HG03558 (cell line): ENCODE results near the gene PRCD.

Experiments used
- ATAC-seq: cut with Tn5 transposase; IDR thresholded peaks from one replicate; pipeline ENCODE4 v1.9.1; 2021; ENCODE audit warnings: moderate number of reproducible peaks; ENCODE audit not compliant: unreplicated experiment; ENCODE audit errors: extremely low read depth

PRCD gene

GRCh38 chr17:76566613-76566943 lies 26.7 kb downstream of the PRCD start:
- no peak for ATAC-seq

- ATAC-seq: no peak
Measured at GRCh38 chr17:76566988-76567431, 27.2 kb downstream of the PRCD start.

GRCh38 chr17:76567634-76568432 lies 28.0 kb downstream of the PRCD start:
- no peak for ATAC-seq

GRCh38 chr17:76568811-76569221 lies 29.0 kb downstream of the PRCD start:
- ATAC-seq: no peak

- no peak for ATAC-seq
Measured at GRCh38 chr17:76569607-76570279, 29.9 kb downstream of the PRCD start.

GRCh38 chr17:76570457-76570856 lies 30.6 kb downstream of the PRCD start:
- no peak for ATAC-seq

GRCh38 chr17:76570877-76571471 lies 31.1 kb downstream of the PRCD start:
- no peak for ATAC-seq

GRCh38 chr17:76572201-76572910 lies 32.5 kb downstream of the PRCD start:
- no peak for ATAC-seq

GRCh38 chr17:76573096-76573495 lies 33.3 kb downstream of the PRCD start:
- no peak for ATAC-seq

- no peak for ATAC-seq
Measured at GRCh38 chr17:76574166-76574565, 34.3 kb downstream of the PRCD start.

- no peak for ATAC-seq
Measured at GRCh38 chr17:76575570-76575969, 35.7 kb downstream of the PRCD start.

GRCh38 chr17:76576189-76576588 lies 36.3 kb downstream of the PRCD start:
- no peak for ATAC-seq

GRCh38 chr17:76577876-76578275 lies 38.0 kb downstream of the PRCD start:
- no peak for ATAC-seq

- no peak for ATAC-seq
Measured at GRCh38 chr17:76578376-76578775, 38.5 kb downstream of the PRCD start.

GRCh38 chr17:76579281-76579680 lies 39.4 kb downstream of the PRCD start:
- no peak for ATAC-seq

- ATAC-seq: no peak
Measured at GRCh38 chr17:76581515-76581914, 41.7 kb downstream of the PRCD start.

GRCh38 chr17:76582660-76583059 lies 42.8 kb downstream of the PRCD start:
- no peak for ATAC-seq

GRCh38 chr17:76584427-76585032 lies 44.7 kb downstream of the PRCD start:
- ATAC-seq: no peak

GRCh38 chr17:76585033-76585648 lies 45.3 kb downstream of the PRCD start:
- ATAC-seq: no peak
